ENCODE results near the gene ZDHHC22. TPM values are rescaled to one million over a fixed set of nuclear protein-coding genes. Genes with fewer than 3 reads are reported as not detected.
"Not testable (repeated sequence)": the region's sequence is repeated elsewhere in the genome, so short reads cannot be mapped to it uniquely, and the experiment has no call there.

ZDHHC22 gene
- total RNA-seq = not detected
- long read RNA-seq = 0 reads

GRCh38 chr14:77141214-77142004, at the start of gene ZDHHC22:
TSS of gene ZDHHC22 (minus strand) at chr14:77141791. CDS start at chr14:77139738, 2,053 bp downstream.
- intact Hi-C loops (cut with DNase I) = no loop called here
- DNase-seq (no peak), ATAC-seq (ENCODE audit: poor library complexity) (peak; percentile 67)

GRCh38 chr14:77190977-77191376, 49.4 kb upstream of the ZDHHC22 start:
- intact Hi-C loops (cut with DNase I) = no loop called here
- no peak for DNase-seq
- ATAC-seq (ENCODE audit: poor library complexity) = no peak

GRCh38 chr14:77189479-77189878, 47.9 kb upstream of the ZDHHC22 start:
- intact Hi-C loops (cut with DNase I) = no loop called here
- ATAC-seq (ENCODE audit: poor library complexity) (no peak), DNase-seq (no peak)

- DNase-seq (no peak), ATAC-seq (ENCODE audit: poor library complexity) (no peak)
- intact Hi-C loops (cut with DNase I) = no loop called here
These were observed 46.0 kb upstream of the ZDHHC22 start for GRCh38 chr14:77187649-77188012.

GRCh38 chr14:77186911-77187648, 45.5 kb upstream of the ZDHHC22 start:
- ATAC-seq (ENCODE audit: poor library complexity) (peak; percentile 12), DNase-seq (no peak)
- intact Hi-C loops (cut with DNase I) = no loop called here

- DNase-seq (no peak), ATAC-seq (ENCODE audit: poor library complexity) (no peak)
- intact Hi-C loops (cut with DNase I) = no loop called here
These were observed 43.5 kb upstream of the ZDHHC22 start for GRCh38 chr14:77185093-77185465.

- ATAC-seq (ENCODE audit: poor library complexity) (no peak), DNase-seq (no peak)
- intact Hi-C loops (cut with DNase I) = no loop called here
These were observed 43.0 kb upstream of the ZDHHC22 start for GRCh38 chr14:77184396-77185092.

- intact Hi-C loops (cut with DNase I) = no loop called here
- ATAC-seq (ENCODE audit: poor library complexity) (no peak), DNase-seq (no peak)
These were observed 42.3 kb upstream of the ZDHHC22 start for GRCh38 chr14:77183896-77184295.

- intact Hi-C loops (cut with DNase I) = no loop called here
- peak; percentile 43 for ATAC-seq (ENCODE audit: poor library complexity)
These were observed 40.2 kb upstream of the ZDHHC22 start, which contains the start of gene TMEM63C for GRCh38 chr14:77181603-77182437. TSS of gene TMEM63C (plus strand) at chr14:77181798. CDS start at chr14:77218814, 37,016 bp downstream.

GRCh38 chr14:77180726-77181602, 39.4 kb upstream of the ZDHHC22 start:
- DNase-seq (no peak), ATAC-seq (ENCODE audit: poor library complexity) (no peak)
- intact Hi-C loops (cut with DNase I) = no loop called here

More at GRCh38 chr14:77181603-77182437, 40.2 kb upstream of the ZDHHC22 start, which contains the start of gene TMEM63C:
- no peak for DNase-seq

GRCh38 chr14:77178656-77179055, 37.1 kb upstream of the ZDHHC22 start:
- intact Hi-C loops (cut with DNase I) = no loop called here
- no peak for DNase-seq
- ATAC-seq (ENCODE audit: poor library complexity) = no peak

GRCh38 chr14:77177702-77178101, 36.1 kb upstream of the ZDHHC22 start:
- intact Hi-C loops (cut with DNase I) = no loop called here
- ATAC-seq (ENCODE audit: poor library complexity) (no peak), DNase-seq (no peak)

- ATAC-seq (ENCODE audit: poor library complexity) = no peak
- DNase-seq = no peak
- intact Hi-C loops (cut with DNase I) = no loop called here
These were observed 34.3 kb upstream of the ZDHHC22 start for GRCh38 chr14:77175843-77176242.

- intact Hi-C loops (cut with DNase I); ATAC-seq (ENCODE audit: poor library complexity); DNase-seq: not testable (repeated sequence)
These were observed 32.5 kb upstream of the ZDHHC22 start for GRCh38 chr14:77173911-77174617.

GRCh38 chr14:77172916-77173315, 31.3 kb upstream of the ZDHHC22 start:
- intact Hi-C loops (cut with DNase I) = no loop called here
- ATAC-seq (ENCODE audit: poor library complexity) (no peak), DNase-seq (no peak)

- DNase-seq (no peak), ATAC-seq (ENCODE audit: poor library complexity) (no peak)
- intact Hi-C loops (cut with DNase I) = no loop called here
These were observed 28.5 kb upstream of the ZDHHC22 start for GRCh38 chr14:77170045-77170444.

- intact Hi-C loops (cut with DNase I) = no loop called here
- DNase-seq (no peak), ATAC-seq (ENCODE audit: poor library complexity) (no peak)
These were observed 19.4 kb upstream of the ZDHHC22 start for GRCh38 chr14:77161011-77161410.
